ENCODE results near the gene VAPA. TPM values are rescaled to one million over a fixed set of nuclear protein-coding genes. Genes with fewer than 3 reads are reported as not detected.

The VAPA gene
- polyA plus RNA-seq, 1 experiment: 170 TPM

GRCh38 chr18:9997711-9998110 lies 83.9 kb downstream of the VAPA start:
- no peak for TF ChIP-seq CTCF (IDR thresholded peaks at IDR 0.05; ENCODE audit: insufficient read depth, low read depth, low read length)
- H3K4me3 ChIP-seq (ENCODE audit: low read depth, low read length): no peak overlapping the region
- H3K27me3 ChIP-seq (ENCODE audit: control insufficient read depth, insufficient read depth, low read length): peaks cover 5% of the 10 kb centered on the region
- DNase-seq (ENCODE audit: low read depth): no peak
- H3K36me3 ChIP-seq (ENCODE audit: control insufficient read depth, insufficient read depth, low read length): no peaks in the 10 kb centered on the region
- ChIA-PET CTCF (interaction anchor here (1.4 kb wide), 1 partner anchor 9 kb away, joined by 5 read pairs; no protein-coding TSS in a partner anchor), POLR2A (no interaction called here)

- ChIA-PET POLR2A (no interaction called here), CTCF (no interaction called here)
- no peaks in the 10 kb centered on the region for H3K36me3 ChIP-seq (ENCODE audit: control insufficient read depth, insufficient read depth, low read length)
- no peak for DNase-seq (ENCODE audit: low read depth)
- TF ChIP-seq CTCF (IDR thresholded peaks at IDR 0.05; ENCODE audit: insufficient read depth, low read depth, low read length): no peak
- peaks cover 5% of the 10 kb centered on the region for H3K27me3 ChIP-seq (ENCODE audit: control insufficient read depth, insufficient read depth, low read length)
- no peak overlapping the region for H3K4me3 ChIP-seq (ENCODE audit: low read depth, low read length)
Observed at GRCh38 chr18:9998330-9998729, 84.5 kb downstream of the VAPA start.

GRCh38 chr18:10002280-10002679 lies 88.5 kb downstream of the VAPA start:
- no peak for DNase-seq (ENCODE audit: low read depth)
- Histone ChIP-seq H3K36me3 (ENCODE audit: control insufficient read depth, insufficient read depth, low read length) (no peaks in the 10 kb centered on the region), H3K4me3 (ENCODE audit: low read depth, low read length) (no peak overlapping the region), H3K27me3 (ENCODE audit: control insufficient read depth, insufficient read depth, low read length) (peaks cover 4% of the 10 kb centered on the region; the same call in 1 of the 2 replicates)
- ChIA-PET POLR2A (no interaction called here), CTCF (interaction anchor here (0.6 to 1.5 kb wide), 2 partner anchors 16 to 492 kb away, joined by 3 read pairs; no protein-coding TSS in a partner anchor)
- TF ChIP-seq CTCF (IDR thresholded peaks at IDR 0.05; ENCODE audit: insufficient read depth, low read depth, low read length): no peak

- H3K4me3 ChIP-seq (ENCODE audit: low read depth, low read length): no peak overlapping the region
- POLR2A ChIA-PET: no interaction called here
- CTCF ChIA-PET: interaction anchor here (0.6 to 1.5 kb wide), 3 partner anchors 11 to 493 kb away, joined by 3 read pairs; no protein-coding TSS in a partner anchor
- no peak for DNase-seq (ENCODE audit: low read depth)
- no peaks in the 10 kb centered on the region for H3K36me3 ChIP-seq (ENCODE audit: control insufficient read depth, insufficient read depth, low read length)
- peaks cover 4% of the 10 kb centered on the region; the same call in 1 of the 2 replicates for H3K27me3 ChIP-seq (ENCODE audit: control insufficient read depth, insufficient read depth, low read length)
- TF ChIP-seq CTCF (IDR thresholded peaks at IDR 0.05; ENCODE audit: insufficient read depth, low read depth, low read length): no peak
Observed at GRCh38 chr18:10003281-10003680, 89.5 kb downstream of the VAPA start.

- no peak overlapping the region for H3K4me3 ChIP-seq (ENCODE audit: low read depth, low read length)
- no peak for TF ChIP-seq CTCF (IDR thresholded peaks at IDR 0.05; ENCODE audit: insufficient read depth, low read depth, low read length)
- CTCF ChIA-PET: interaction anchor here (1.3 kb wide), 1 partner anchor 11 kb away, joined by 3 read pairs; no protein-coding TSS in a partner anchor
Observed at GRCh38 chr18:10003866-10004265, 90.0 kb downstream of the VAPA start.

More at GRCh38 chr18:10003866-10004265, 90.0 kb downstream of the VAPA start:
- POLR2A ChIA-PET: no interaction called here
- Histone ChIP-seq H3K27me3 (ENCODE audit: control insufficient read depth, insufficient read depth, low read length) (peaks cover 4% of the 10 kb centered on the region; the same call in 1 of the 2 replicates), H3K36me3 (ENCODE audit: control insufficient read depth, insufficient read depth, low read length) (no peaks in the 10 kb centered on the region)
- DNase-seq (ENCODE audit: low read depth): no peak
